DMS79 treated with DMSO at 0.1 percent for 48 hours (cell line): Measurements from ENCODE around the gene CFAP99.

ENCODE experiments used
- DNase-seq: peaks from one replicate; lab custom pipeline; 2025; lab: John Stamatoyannopoulos, UW

The CFAP99 gene

GRCh38 chr4:2412534-2412884 is 6.2 kb upstream of the CFAP99 start:
- DNase-seq = no peak

- DNase-seq = peak; percentile 83
These were observed 5.7 kb upstream of the CFAP99 start for GRCh38 chr4:2412885-2413716.

- no peak for DNase-seq
These were observed 4.7 kb upstream of the CFAP99 start for GRCh38 chr4:2413821-2414610.

- DNase-seq = no peak
These were observed 3.5 kb upstream of the CFAP99 start for GRCh38 chr4:2415213-2415612.

GRCh38 chr4:2415881-2416563 is 2.7 kb upstream of the CFAP99 start:
- no peak for DNase-seq

- DNase-seq = peak; percentile 4
These were observed 2.1 kb upstream of the CFAP99 start for GRCh38 chr4:2416564-2417225.

GRCh38 chr4:2417226-2417764 is 1.5 kb upstream of the CFAP99 start:
- no peak for DNase-seq

- no peak for DNase-seq
These were observed 748 bp upstream of the CFAP99 start, which contains the start of gene ZFYVE28 for GRCh38 chr4:2417765-2418649. ZFYVE28 (minus strand) TSS chr4:2418645; CDS start chr4:2418323, 322 bp downstream.

- DNase-seq = no peak
These were observed 1.1 kb downstream of the CFAP99 start for GRCh38 chr4:2419814-2420213.

- DNase-seq = no peak
These were observed 3.2 kb downstream of the CFAP99 start for GRCh38 chr4:2421928-2422327.

GRCh38 chr4:2423066-2423465 is 4.3 kb downstream of the CFAP99 start:
- DNase-seq = no peak

- no peak for DNase-seq
These were observed 4.9 kb downstream of the CFAP99 start for GRCh38 chr4:2423695-2424094.

GRCh38 chr4:2424581-2424980 is 5.8 kb downstream of the CFAP99 start:
- no peak for DNase-seq

GRCh38 chr4:2425386-2426068 is 6.8 kb downstream of the CFAP99 start:
- DNase-seq = no peak

- DNase-seq = no peak
These were observed 7.3 kb downstream of the CFAP99 start for GRCh38 chr4:2426069-2426397.

GRCh38 chr4:2426711-2427275 is 8.0 kb downstream of the CFAP99 start:
- DNase-seq = no peak

- DNase-seq = no peak
These were observed 8.9 kb downstream of the CFAP99 start for GRCh38 chr4:2427383-2428334.

- DNase-seq = no peak
These were observed 9.9 kb downstream of the CFAP99 start for GRCh38 chr4:2428496-2429213.
